ENCODE measurements around the gene ZNF44. TPM values are rescaled to one million over a fixed set of nuclear protein-coding genes. Genes with fewer than 3 reads are reported as not detected.

Gene ZNF44
- total RNA-seq, 2 experiments from 2014 or later = 5.6 to 6.6 TPM

GRCh38 chr19:12278713-12279112 is 16.0 kb downstream of the ZNF44 start:
- no peaks in the 10 kb centered on the region for H3K27me3 Mint-ChIP-seq
- no peak overlapping the region for H3K4me3 Mint-ChIP-seq
- H3K4me1 Mint-ChIP-seq = peaks cover 29% of the 10 kb centered on the region
- peaks cover 68% of the 10 kb centered on the region for H3K36me3 Mint-ChIP-seq
- DNase-seq = no peak
- peaks cover 34% of the 10 kb centered on the region for H3K9me3 Mint-ChIP-seq
- H3K27ac Mint-ChIP-seq = peak overlapping the region; percentile 42

DNA sequence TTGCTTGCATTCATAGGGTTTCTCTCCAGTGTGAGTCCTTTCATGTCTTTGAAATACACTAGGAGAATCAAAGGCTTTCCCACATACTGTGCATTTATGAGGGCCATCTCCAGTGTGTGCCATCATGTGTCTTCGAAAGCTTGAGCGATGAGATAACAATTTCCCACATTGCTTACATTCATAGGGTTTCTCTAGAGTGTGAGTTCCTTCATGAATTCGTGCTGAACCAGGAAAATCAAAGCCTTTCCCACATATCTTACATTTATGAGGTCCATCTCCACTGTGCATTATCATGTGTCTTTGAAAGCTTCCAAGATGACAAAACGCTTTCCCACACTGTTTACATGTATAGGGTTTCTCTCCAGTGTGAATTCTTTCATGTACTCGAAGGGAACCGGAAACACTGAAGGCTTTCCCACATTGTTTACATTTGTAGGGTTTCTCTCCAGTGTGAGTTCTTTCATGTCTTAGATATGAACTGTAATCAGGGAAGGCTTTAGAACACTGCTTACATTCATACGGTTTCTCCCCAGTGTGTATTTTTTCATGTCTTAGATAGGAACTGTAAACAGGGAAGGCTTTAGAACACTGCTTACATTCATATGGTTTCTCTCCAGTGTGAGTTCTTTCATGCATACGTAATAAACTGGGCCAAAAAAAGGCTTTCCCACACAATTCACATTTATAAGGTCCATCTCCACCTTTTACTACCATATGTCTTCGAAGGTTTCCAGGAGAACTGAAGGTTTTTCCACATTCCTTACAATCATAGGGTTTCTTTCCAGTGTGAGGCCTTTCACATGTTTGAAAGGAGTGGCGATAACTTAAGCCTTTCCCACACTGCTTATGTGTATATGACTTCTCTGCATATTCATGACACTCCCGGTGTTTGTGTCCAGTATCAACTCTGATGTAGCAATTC is 21.4 kb downstream of the ZNF44 start:
- no peak overlapping the region for H3K4me3 Mint-ChIP-seq
- no peak overlapping the region for H3K27ac Mint-ChIP-seq
- no peaks in the 10 kb centered on the region for H3K27me3 Mint-ChIP-seq
- H3K9me3 Mint-ChIP-seq = peaks cover 65% of the 10 kb centered on the region
- H3K36me3 Mint-ChIP-seq = peaks cover 90% of the 10 kb centered on the region
- no peak for DNase-seq
- peaks cover 5% of the 10 kb centered on the region for H3K4me1 Mint-ChIP-seq

DNA sequence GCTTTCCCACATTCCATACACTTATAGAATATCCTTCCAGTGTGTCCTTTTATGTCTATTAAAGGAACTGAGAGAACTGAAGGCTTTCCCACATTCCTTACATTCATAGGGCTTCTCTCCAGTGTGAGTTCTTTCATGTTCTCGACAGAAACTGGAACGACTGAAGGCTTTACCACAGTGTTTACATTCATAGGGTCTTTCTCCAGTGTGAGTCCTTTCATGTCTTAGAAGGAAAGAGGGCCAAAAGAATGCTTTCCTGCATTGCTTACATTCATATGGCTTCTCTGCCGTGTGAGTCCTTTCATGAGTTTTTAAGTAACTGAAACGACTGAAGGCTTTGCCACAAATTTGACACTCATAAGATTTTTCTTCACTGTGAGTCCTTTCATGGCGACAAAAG is 22.3 kb downstream of the ZNF44 start:
- Mint-ChIP-seq H3K27me3 (no peaks in the 10 kb centered on the region), H3K4me1 (peaks cover 3% of the 10 kb centered on the region), H3K36me3 (peaks cover 86% of the 10 kb centered on the region), H3K4me3 (no peak overlapping the region), H3K27ac (no peak overlapping the region), H3K9me3 (peaks cover 66% of the 10 kb centered on the region)
- DNase-seq = no peak

DNA sequence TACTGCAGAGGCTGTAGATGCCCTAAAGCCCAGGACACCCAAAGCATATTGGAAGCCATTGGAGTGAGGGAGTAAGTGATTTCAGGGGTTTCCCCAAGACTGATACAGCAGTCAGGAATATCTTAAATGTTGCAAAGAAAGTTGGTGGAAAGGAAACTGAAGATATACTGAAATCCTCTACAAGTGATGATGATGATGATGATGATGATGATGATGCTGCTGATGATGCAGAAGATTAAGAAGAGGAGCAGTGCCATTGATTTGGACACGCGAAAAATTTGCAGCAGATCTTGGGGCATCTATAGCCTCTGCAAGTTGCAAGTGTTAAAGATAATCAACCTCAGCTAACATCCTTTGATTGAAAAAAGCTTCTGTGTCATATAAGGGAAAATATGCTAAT is 23.8 kb downstream of the ZNF44 start:
- Mint-ChIP-seq H3K4me1 (no peaks in the 10 kb centered on the region), H3K27ac (no peak overlapping the region), H3K36me3 (peaks cover 71% of the 10 kb centered on the region), H3K4me3 (no peak overlapping the region), H3K27me3 (no peaks in the 10 kb centered on the region), H3K9me3 (peaks cover 57% of the 10 kb centered on the region)
- DNase-seq = no peak

DNA sequence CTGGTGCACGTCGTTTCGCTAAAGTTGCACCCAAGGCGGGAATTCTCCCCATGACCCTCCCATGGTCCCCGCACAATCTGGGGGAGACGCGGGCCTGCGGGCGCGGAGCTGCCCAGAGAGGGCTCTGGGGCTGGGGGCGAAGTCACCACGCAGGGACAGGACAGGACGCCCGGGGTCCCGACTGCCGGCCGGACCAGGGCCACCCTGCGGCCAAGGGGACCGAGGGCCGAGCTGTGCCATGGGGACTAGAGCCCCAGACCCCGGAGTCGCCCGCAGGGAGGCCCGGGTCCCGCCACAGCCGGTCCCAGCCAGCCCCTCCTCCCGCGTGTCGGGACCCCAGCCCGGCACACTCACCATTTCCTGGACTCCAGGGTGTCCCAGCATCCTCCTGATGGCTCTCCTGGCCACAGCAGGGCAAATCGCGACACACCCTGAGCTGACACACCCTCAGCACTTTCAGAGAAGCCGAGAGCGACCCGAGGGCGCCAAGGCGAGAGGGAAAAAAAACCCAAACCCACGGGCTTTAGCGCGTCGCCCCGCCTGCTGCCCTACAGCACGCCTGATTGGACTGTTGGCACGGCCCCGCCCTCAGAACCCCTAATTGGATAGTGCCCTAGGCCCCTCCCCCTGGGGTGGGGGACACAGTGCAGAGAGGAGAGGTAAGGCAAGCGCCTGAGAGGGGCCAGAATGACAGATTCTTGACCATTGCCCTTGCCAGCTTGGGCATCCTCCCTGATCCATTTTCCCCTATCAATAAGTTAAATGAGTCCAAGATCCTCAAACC is 28.6 kb downstream of the ZNF44 start:
- Mint-ChIP-seq H3K4me3 (no peak overlapping the region), H3K27ac (no peak overlapping the region), H3K9me3 (peaks cover 44% of the 10 kb centered on the region)

DNA sequence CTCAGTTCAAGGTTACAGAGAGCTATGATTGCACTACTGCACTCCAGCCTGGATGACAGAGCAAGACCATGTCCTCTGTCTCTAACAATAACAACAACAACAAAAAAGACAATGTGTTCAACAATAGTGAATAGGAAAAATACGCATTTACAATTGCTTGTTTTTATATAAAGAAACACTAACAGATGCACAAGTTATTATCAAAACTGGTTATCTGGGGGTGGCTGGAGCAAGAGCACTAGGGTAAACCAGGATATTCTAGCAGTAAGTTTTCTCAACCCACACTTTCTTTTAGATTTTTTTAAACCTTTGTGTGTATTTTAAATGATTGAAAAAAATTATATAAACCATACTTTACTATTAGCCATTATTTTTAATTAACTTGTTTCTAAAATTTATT is 33.1 kb downstream of the ZNF44 start:
- H3K27ac Mint-ChIP-seq = no peak overlapping the region
- DNase-seq = no peak
- peaks cover 33% of the 10 kb centered on the region for H3K9me3 Mint-ChIP-seq
- H3K27me3 Mint-ChIP-seq = no peaks in the 10 kb centered on the region
- no peaks in the 10 kb centered on the region for H3K4me1 Mint-ChIP-seq
- peaks cover 19% of the 10 kb centered on the region for H3K36me3 Mint-ChIP-seq
- H3K4me3 Mint-ChIP-seq = no peak overlapping the region

More for the DNA sequence above, 28.6 kb downstream of the ZNF44 start:
- H3K27me3 Mint-ChIP-seq = no peaks in the 10 kb centered on the region
- H3K36me3 Mint-ChIP-seq = peaks cover 34% of the 10 kb centered on the region
- no peak for DNase-seq
- H3K4me1 Mint-ChIP-seq = no peaks in the 10 kb centered on the region

DNA sequence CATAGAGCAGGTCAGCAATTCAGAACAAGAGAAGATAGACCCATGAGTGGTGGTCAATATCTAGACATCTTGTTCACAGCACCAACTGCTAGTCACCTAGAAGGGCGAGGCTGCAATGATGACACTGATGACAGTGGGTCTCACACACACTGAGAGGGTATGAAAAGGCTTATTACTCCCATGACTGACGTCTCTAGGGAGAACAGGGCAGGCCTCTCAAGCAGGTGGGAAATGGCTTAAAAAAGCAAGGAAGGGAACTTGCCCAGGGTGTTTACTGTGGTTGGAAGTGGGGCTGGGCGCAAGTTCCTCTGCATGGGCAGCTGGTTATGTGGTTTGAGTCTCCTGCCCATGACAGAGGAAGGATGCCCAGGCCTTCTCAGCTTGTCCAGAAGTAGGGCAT is 33.8 kb downstream of the ZNF44 start:
- peaks cover 34% of the 10 kb centered on the region for H3K9me3 Mint-ChIP-seq
- H3K36me3 Mint-ChIP-seq = peaks cover 24% of the 10 kb centered on the region
- no peaks in the 10 kb centered on the region for H3K4me1 Mint-ChIP-seq
- H3K4me3 Mint-ChIP-seq = no peak overlapping the region
- no peak for DNase-seq
- no peak overlapping the region for H3K27ac Mint-ChIP-seq
- H3K27me3 Mint-ChIP-seq = no peaks in the 10 kb centered on the region

DNA sequence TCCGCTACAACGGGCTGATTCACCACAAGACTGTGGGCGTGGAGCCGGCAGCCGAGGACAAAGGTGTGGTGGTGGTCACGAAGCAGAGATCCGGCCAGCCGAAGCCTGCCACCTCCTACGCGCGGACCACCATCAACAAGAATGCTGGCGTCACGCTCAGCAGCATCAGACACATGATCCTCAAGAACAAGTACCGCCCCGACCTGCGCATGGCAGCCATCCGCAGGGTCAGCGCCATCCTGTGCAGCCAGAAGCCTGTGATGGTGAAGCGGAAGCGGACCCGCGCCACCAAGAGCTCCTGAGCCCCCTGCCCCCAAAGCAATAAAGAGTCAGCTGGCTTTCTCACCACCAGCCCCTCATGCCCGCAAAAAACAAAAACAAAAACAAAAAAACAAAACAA is 34.4 kb downstream of the ZNF44 start:
- Mint-ChIP-seq H3K27ac (no peak overlapping the region), H3K9me3 (peaks cover 32% of the 10 kb centered on the region), H3K27me3 (no peaks in the 10 kb centered on the region), H3K36me3 (peaks cover 22% of the 10 kb centered on the region), H3K4me3 (no peak overlapping the region), H3K4me1 (peaks cover 4% of the 10 kb centered on the region)
- no peak for DNase-seq

DNA sequence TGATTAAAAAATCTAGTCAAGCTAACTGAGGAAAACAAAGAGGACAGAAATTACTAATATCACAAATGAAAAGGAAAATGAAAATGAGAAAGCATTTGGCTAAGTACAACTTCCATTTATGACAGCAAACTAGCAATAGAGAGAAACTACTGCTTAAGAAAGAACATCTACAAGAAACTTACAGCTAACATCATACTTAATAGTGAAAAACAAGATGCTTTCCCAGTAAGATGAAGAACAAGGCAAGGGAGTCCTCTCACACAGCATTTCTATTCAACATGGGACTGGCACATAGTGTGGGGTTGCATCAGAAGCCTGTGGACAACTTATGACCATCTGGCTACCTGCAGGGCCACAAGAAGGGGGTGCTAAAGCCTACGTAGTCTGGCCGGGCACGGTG is 39.3 kb downstream of the ZNF44 start:
- Mint-ChIP-seq H3K4me1 (peaks cover 8% of the 10 kb centered on the region), H3K9me3 (peaks cover 25% of the 10 kb centered on the region), H3K36me3 (peaks cover 28% of the 10 kb centered on the region), H3K4me3 (no peak overlapping the region), H3K27ac (peak overlapping the region; percentile 66), H3K27me3 (no peaks in the 10 kb centered on the region)
- no peak for DNase-seq

DNA sequence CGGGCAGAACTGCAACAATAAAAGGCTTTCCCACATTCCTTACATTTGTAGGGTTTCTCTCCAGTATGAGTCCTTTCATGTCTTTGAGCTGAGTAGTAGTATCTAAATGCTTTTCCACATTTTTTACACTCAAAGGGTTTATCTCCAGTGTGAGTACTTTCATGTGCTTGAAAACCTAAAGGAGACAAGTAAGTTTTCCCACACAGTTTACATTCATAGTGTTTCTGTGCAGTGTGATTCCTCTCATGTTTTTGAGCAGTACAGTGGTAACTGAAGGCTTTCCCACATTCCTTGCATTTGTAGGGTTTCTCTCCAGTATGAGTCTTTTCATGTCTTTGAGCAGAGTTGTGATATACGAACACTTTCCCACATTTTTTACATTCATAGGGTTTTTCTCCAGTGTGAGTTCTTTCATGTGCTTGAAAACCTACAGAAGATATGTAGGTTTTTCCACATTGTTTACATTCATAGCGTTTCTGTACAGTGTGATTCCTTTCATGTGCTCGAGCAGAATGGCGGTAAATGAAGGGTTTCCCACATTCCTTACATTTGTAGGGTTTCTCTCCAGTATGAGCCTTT is 47.0 kb downstream of the ZNF44 start:
- Mint-ChIP-seq H3K4me3 (no peak overlapping the region), H3K4me1 (no peaks in the 10 kb centered on the region), H3K27ac (no peak overlapping the region), H3K27me3 (no peaks in the 10 kb centered on the region), H3K9me3 (peaks cover 49% of the 10 kb centered on the region), H3K36me3 (peaks cover 71% of the 10 kb centered on the region)
- DNase-seq = no peak

- no peaks in the 10 kb centered on the region for H3K27me3 Mint-ChIP-seq
- no peak for DNase-seq
- peaks cover 75% of the 10 kb centered on the region for H3K36me3 Mint-ChIP-seq
- no peak overlapping the region for H3K27ac Mint-ChIP-seq
- peaks cover 44% of the 10 kb centered on the region for H3K9me3 Mint-ChIP-seq
- H3K4me1 Mint-ChIP-seq = no peaks in the 10 kb centered on the region
- no peak overlapping the region for H3K4me3 Mint-ChIP-seq
Measured at GRCh38 chr19:12244370-12244769, 50.3 kb downstream of the ZNF44 start.

GRCh38 chr19:12237143-12237839 is 57.4 kb downstream of the ZNF44 start:
- no peaks in the 10 kb centered on the region for H3K4me1 Mint-ChIP-seq
- H3K4me3 Mint-ChIP-seq = no peak overlapping the region

GRCh38 chr19:12232961-12233360 is 61.7 kb downstream of the ZNF44 start:
- Mint-ChIP-seq H3K4me1 (no peaks in the 10 kb centered on the region), H3K27me3 (no peaks in the 10 kb centered on the region)

More at GRCh38 chr19:12237143-12237839, 57.4 kb downstream of the ZNF44 start:
- peaks cover 7% of the 10 kb centered on the region for H3K9me3 Mint-ChIP-seq
- H3K36me3 Mint-ChIP-seq = peaks cover 46% of the 10 kb centered on the region
- no peak for DNase-seq
- H3K27me3 Mint-ChIP-seq = no peaks in the 10 kb centered on the region
- H3K27ac Mint-ChIP-seq = no peak overlapping the region

DNA sequence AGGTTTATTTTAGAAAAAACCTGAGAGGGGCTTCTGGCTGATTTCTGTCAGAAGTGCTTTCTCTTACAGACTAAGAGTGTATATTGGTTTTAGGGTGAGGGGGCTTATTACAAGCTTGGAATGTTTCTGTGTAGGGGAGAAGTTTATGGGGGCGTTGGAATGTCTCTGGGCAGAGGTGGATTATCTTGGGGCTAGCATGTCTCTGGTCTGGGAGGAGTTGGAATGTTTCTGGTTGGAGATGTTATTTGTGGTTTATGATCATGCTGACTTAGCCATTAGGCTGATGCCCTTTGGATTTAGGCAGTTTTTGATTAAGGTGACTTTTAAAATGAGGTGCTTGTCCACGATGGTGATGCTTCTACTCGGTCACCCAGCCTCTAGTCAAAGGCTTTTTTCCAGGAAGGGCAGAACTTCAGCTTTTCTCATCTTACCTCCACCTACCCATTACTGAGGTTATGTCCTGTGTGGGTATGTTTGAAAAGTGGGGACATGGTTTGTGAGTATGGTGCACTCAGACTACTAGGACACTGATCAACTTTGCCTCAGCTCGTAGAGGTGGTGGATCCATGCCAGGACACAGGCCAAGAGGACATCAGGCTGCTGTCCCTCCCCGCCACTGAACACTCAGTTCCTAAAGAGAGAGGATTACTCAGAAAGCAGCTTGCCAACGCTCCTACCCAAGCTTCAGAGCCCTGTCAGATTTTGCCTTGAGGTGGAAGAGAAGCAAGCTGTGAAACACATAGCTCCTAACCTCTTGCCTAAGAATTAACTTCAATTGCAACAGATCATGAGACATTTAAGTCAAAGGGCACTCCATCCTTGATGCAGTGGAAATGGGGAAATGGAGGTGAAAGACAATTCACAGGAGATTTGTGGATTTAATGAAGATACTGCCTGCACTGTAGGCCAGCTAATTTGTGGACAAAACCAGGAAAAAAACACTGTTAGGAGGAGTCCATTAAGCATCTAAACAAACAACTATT is 63.6 kb downstream of the ZNF44 start:
- peaks cover 39% of the 10 kb centered on the region for H3K36me3 Mint-ChIP-seq
- DNase-seq = no peak
- H3K27ac Mint-ChIP-seq = no peak overlapping the region

More at GRCh38 chr19:12232961-12233360, 61.7 kb downstream of the ZNF44 start:
- Mint-ChIP-seq H3K36me3 (peaks cover 49% of the 10 kb centered on the region), H3K4me3 (no peak overlapping the region), H3K9me3 (no peaks in the 10 kb centered on the region), H3K27ac (no peak overlapping the region)
- DNase-seq = no peak

More for the DNA sequence above, 63.6 kb downstream of the ZNF44 start:
- Mint-ChIP-seq H3K27me3 (no peaks in the 10 kb centered on the region), H3K4me1 (no peaks in the 10 kb centered on the region), H3K9me3 (no peaks in the 10 kb centered on the region), H3K4me3 (no peak overlapping the region)

Measured in activated naive CD8-positive, alpha-beta T cell treated with anti-CD3 and anti-CD28 coated beads for 36 hours (primary cell).